Measurements from ENCODE around the gene LRCOL1. TPM values are rescaled to one million over a fixed set of nuclear protein-coding genes. Genes with fewer than 3 reads are reported as not detected.

LRCOL1 gene
- total and polyA plus RNA-seq, 2 of the 13 experiments (the other 11 are each of a cell fraction or from before 2014, with no cell fraction given), result not detected

DNA sequence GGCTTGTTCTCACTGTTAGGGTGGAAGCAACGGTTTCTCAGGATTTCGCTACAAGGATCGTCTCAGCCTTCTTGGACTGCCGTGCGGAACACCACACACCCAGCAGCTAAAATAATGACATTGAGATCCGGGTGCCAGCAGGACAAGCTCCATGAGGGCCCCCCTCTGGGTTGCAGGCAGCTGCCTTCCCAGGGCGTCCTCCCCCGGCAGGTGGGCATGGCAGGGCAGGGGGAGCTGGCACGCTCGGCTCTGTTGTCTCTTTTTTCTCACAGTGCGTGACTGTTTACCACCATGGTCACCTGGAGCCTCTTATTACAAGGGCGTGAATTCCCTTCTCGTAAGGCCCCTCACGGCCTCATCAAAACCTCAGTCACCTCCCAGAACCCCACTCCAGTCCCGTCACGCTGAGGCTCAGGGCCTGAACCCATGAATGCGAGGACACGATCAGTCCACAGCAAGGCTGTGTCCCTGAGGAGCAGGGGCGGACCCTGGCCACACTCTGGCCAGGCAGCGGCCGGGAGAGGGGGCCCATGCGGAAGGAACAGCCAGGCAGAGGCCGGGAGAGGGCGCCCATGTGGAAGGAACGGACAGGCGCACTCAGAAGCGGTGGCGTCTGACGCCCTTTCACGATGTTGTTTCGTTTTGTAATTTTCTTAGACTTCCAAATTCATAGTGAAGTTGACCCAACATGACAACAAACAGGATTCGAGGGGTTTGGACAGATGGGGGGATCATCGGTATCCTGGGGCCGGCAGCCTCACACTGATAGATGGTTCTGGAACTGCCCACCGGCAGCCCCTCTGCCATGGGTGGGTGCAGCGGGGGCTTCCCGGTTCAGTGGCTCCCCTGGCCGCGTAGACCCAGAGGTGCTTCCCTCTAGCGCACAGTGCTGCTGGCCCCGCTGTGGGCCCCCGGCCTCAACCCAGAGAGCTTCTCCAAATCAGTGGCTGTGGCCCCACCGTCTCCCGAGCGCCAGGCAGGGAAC lies 10.0 kb downstream of the LRCOL1 start (continued):
- TF ChIP-seq GATAD2A (CRISPR knock-in tag; IDR thresholded peaks at IDR 0.05) (peak; percentile 63), ZNF839 (CRISPR knock-in tag; IDR thresholded peaks at IDR 0.05; ENCODE audit: borderline replicate concordance) (no peak), KLF6 (CRISPR knock-in tag; IDR thresholded peaks at IDR 0.05) (peak; percentile 55; the same call in 1 of the 2 replicates), ZNF724P (CRISPR knock-in tag; IDR thresholded peaks at IDR 0.05; ENCODE audit: borderline replicate concordance) (0 out of 2 replicates have a peak, but pooled peaks have one; percentile 37), ZNF331 (CRISPR knock-in tag; IDR thresholded peaks at IDR 0.05) (0 out of 2 replicates have a peak, but pooled peaks have one; percentile 47), ATRX (CRISPR knock-in tag; IDR thresholded peaks at IDR 0.05; ENCODE audit: borderline replicate concordance) (no peak), ZNF883 (CRISPR knock-in tag; IDR thresholded peaks at IDR 0.05; ENCODE audit: not compliant biosample characterization) (peak; percentile 35), ZNF598 (CRISPR knock-in tag; IDR thresholded peaks at IDR 0.05; ENCODE audit: borderline replicate concordance) (0 out of 2 replicates have a peak, but pooled peaks have one; percentile 37), RFX5 (IDR thresholded peaks at IDR 0.05; ENCODE audit: low read depth, low read length) (no peak), ZNF33B (CRISPR knock-in tag; IDR thresholded peaks at IDR 0.05) (0 out of 2 replicates have a peak, but pooled peaks have one; percentile 61), GABPB1 (CRISPR knock-in tag; IDR thresholded peaks at IDR 0.05) (peak; percentile 58; the same call in 1 of the 2 replicates), YEATS4 (CRISPR knock-in tag; IDR thresholded peaks at IDR 0.05; ENCODE audit: borderline replicate concordance) (peak; percentile 26; the same call in 1 of the 2 replicates), FOXO1 (CRISPR knock-in tag; IDR thresholded peaks at IDR 0.05) (0 out of 2 replicates have a peak, but pooled peaks have one; percentile 22), ELF3 (CRISPR knock-in tag; IDR thresholded peaks at IDR 0.05) (peak; percentile 79; the same call in 1 of the 2 replicates), SAP130 (CRISPR knock-in tag; IDR thresholded peaks at IDR 0.05; ENCODE audit: low read depth) (peak; percentile 63), KDM5B (CRISPR knock-in tag; IDR thresholded peaks at IDR 0.05; ENCODE audit: borderline replicate concordance) (peak; percentile 45; the same call in 1 of the 2 replicates)
- TF ChIP-seq, protein P1, sequence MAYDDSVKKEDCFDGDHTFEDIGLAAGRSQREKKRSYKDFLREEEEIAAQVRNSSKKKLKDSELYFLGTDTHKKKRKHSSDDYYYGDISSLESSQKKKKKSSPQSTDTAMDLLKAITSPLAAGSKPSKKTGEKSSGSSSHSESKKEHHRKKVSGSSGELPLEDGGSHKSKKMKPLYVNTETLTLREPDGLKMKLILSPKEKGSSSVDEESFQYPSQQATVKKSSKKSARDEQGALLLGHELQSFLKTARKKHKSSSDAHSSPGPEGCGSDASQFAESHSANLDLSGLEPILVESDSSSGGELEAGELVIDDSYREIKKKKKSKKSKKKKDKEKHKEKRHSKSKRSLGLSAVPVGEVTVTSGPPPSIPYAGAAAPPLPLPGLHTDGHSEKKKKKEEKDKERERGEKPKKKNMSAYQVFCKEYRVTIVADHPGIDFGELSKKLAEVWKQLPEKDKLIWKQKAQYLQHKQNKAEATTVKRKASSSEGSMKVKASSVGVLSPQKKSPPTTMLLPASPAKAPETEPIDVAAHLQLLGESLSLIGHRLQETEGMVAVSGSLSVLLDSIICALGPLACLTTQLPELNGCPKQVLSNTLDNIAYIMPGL (CRISPR knock-in tag; IDR thresholded peaks at IDR 0.05; ENCODE audit: borderline replicate concordance in 1 of 2, low read depth in 1 of 2), result peak; percentile 78 to 80
- TF ChIP-seq, protein P2, sequence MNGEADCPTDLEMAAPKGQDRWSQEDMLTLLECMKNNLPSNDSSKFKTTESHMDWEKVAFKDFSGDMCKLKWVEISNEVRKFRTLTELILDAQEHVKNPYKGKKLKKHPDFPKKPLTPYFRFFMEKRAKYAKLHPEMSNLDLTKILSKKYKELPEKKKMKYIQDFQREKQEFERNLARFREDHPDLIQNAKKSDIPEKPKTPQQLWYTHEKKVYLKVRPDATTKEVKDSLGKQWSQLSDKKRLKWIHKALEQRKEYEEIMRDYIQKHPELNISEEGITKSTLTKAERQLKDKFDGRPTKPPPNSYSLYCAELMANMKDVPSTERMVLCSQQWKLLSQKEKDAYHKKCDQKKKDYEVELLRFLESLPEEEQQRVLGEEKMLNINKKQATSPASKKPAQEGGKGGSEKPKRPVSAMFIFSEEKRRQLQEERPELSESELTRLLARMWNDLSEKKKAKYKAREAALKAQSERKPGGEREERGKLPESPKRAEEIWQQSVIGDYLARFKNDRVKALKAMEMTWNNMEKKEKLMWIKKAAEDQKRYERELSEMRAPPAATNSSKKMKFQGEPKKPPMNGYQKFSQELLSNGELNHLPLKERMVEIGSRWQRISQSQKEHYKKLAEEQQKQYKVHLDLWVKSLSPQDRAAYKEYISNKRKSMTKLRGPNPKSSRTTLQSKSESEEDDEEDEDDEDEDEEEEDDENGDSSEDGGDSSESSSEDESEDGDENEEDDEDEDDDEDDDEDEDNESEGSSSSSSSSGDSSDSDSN (CRISPR knock-in tag; IDR thresholded peaks at IDR 0.05), result peak; percentile 62; the same call in 1 of the 2 replicates
- TF ChIP-seq, protein P3, sequence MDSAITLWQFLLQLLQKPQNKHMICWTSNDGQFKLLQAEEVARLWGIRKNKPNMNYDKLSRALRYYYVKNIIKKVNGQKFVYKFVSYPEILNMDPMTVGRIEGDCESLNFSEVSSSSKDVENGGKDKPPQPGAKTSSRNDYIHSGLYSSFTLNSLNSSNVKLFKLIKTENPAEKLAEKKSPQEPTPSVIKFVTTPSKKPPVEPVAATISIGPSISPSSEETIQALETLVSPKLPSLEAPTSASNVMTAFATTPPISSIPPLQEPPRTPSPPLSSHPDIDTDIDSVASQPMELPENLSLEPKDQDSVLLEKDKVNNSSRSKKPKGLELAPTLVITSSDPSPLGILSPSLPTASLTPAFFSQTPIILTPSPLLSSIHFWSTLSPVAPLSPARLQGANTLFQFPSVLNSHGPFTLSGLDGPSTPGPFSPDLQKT (CRISPR knock-in tag; IDR thresholded peaks at IDR 0.05; ENCODE audit: borderline replicate concordance), result no peak

All from HepG2 (cell line).